ACC112 (cell line): ENCODE results near the gene EBF3.

Experiments used
- H2AFZ ChIP-seq: fragments of 200-600 bp; sonication (generic); one replicate; pipeline ENCODE4 v1.6.0; 2017; ENCODE audit warnings: antibody characterized with exemption, low read length; ENCODE audit not compliant: unreplicated experiment
- H3K27ac ChIP-seq: fragments of 200-600 bp; sonication (generic); 2 replicates; pipeline ENCODE4 v1.5.1; 2014; ENCODE audit warnings: low read depth, mild to moderate bottlenecking, antibody characterized with exemption, low read length, moderate library complexity
- H3K27me3 ChIP-seq: fragments of 200-600 bp; sonication (generic); 2 replicates; pipeline ENCODE4 v1.6.1; 2014; ENCODE audit warnings: mild to moderate bottlenecking, antibody characterized with exemption, low read length, moderate library complexity, mixed read lengths; ENCODE audit not compliant: insufficient read depth
- H3K36me3 ChIP-seq: fragments of 200-600 bp; sonication (generic); 2 replicates; pipeline ENCODE4 v1.6.1; 2016; ENCODE audit warnings: mild to moderate bottlenecking, antibody characterized with exemption, low read length, moderate library complexity, mixed read lengths; ENCODE audit not compliant: insufficient read depth
- H3K4me1 ChIP-seq: fragments of 200-600 bp; sonication (generic); one replicate; pipeline ENCODE4 v1.6.1; 2016; ENCODE audit warnings: low read length, mixed read lengths; ENCODE audit not compliant: insufficient read depth, unreplicated experiment, control insufficient read depth
- H3K4me3 ChIP-seq: fragments of 200-600 bp; sonication (generic); 2 replicates; pipeline ENCODE4 v1.5.1; 2014; ENCODE audit warnings: mild to moderate bottlenecking, low read depth, low read length
- H3K79me2 ChIP-seq: fragments of 200-600 bp; sonication (generic); one replicate; pipeline ENCODE4 v1.6.0; 2016; ENCODE audit warnings: low read length; ENCODE audit not compliant: control insufficient read depth, unreplicated experiment, insufficient read depth

EBF3 gene

GRCh38 chr10:129963641-129964501 is at the start of gene EBF3:
EBF3 (minus strand) TSS chr10:129964274; CDS start chr10:129963768, 506 bp downstream.
- peak within 1 kb of the TSS; percentile 96 for H3K4me3 ChIP-seq
- no peaks in the 10 kb centered on the region for H3K36me3 ChIP-seq
- peak within 1 kb of the TSS; percentile 86 for H2AFZ ChIP-seq
- peaks cover 40% of the 10 kb centered on the region for H3K79me2 ChIP-seq
- H3K27ac ChIP-seq: peak within 1 kb of the TSS; percentile 59
- no peaks in the 10 kb centered on the region for H3K4me1 ChIP-seq
- peaks cover 39% of the 10 kb centered on the region for H3K27me3 ChIP-seq

GRCh38 chr10:130013335-130014262 is 49.5 kb upstream of the EBF3 start:
- Histone ChIP-seq H3K79me2 (no peaks in the 10 kb centered on the region), H3K36me3 (no peaks in the 10 kb centered on the region), H3K27ac (no peak overlapping the region), H3K27me3 (peaks cover 10% of the 10 kb centered on the region; the same call in 1 of the 2 replicates), H3K4me3 (no peak overlapping the region), H2AFZ (no peak overlapping the region), H3K4me1 (peaks cover 6% of the 10 kb centered on the region)

- Histone ChIP-seq H3K27ac (no peak overlapping the region), H3K79me2 (no peaks in the 10 kb centered on the region), H3K4me1 (no peaks in the 10 kb centered on the region), H3K4me3 (no peak overlapping the region), H2AFZ (no peak overlapping the region), H3K27me3 (peaks cover 22% of the 10 kb centered on the region), H3K36me3 (no peaks in the 10 kb centered on the region)
Observed at GRCh38 chr10:130012129-130012528, 48.1 kb upstream of the EBF3 start.

- Histone ChIP-seq H3K36me3 (no peaks in the 10 kb centered on the region), H3K79me2 (no peaks in the 10 kb centered on the region), H2AFZ (no peak overlapping the region), H3K27me3 (peaks cover 37% of the 10 kb centered on the region), H3K27ac (no peak overlapping the region), H3K4me1 (no peaks in the 10 kb centered on the region), H3K4me3 (no peak overlapping the region)
Observed at GRCh38 chr10:130010653-130011052, 46.6 kb upstream of the EBF3 start.

GRCh38 chr10:130009228-130009627 is 45.2 kb upstream of the EBF3 start:
- Histone ChIP-seq H3K79me2 (no peaks in the 10 kb centered on the region), H3K27me3 (peaks cover 46% of the 10 kb centered on the region), H3K4me1 (no peaks in the 10 kb centered on the region), H3K36me3 (no peaks in the 10 kb centered on the region), H2AFZ (no peak overlapping the region), H3K4me3 (no peak overlapping the region), H3K27ac (no peak overlapping the region)

- Histone ChIP-seq H3K4me1 (no peaks in the 10 kb centered on the region), H3K36me3 (no peaks in the 10 kb centered on the region), H3K27me3 (peaks cover 55% of the 10 kb centered on the region)
Observed at GRCh38 chr10:130003787-130004613, 39.9 kb upstream of the EBF3 start.

GRCh38 chr10:130003166-130003565 is 39.1 kb upstream of the EBF3 start:
- peaks cover 47% of the 10 kb centered on the region for H3K27me3 ChIP-seq
- no peaks in the 10 kb centered on the region for H3K36me3 ChIP-seq
- no peaks in the 10 kb centered on the region for H3K79me2 ChIP-seq

More at GRCh38 chr10:130003787-130004613, 39.9 kb upstream of the EBF3 start:
- H3K79me2 ChIP-seq: no peaks in the 10 kb centered on the region
- H3K27ac ChIP-seq: no peak overlapping the region
- H3K4me3 ChIP-seq: no peak overlapping the region
- no peak overlapping the region for H2AFZ ChIP-seq

GRCh38 chr10:130002606-130003005 is 38.5 kb upstream of the EBF3 start:
- Histone ChIP-seq H3K4me1 (no peaks in the 10 kb centered on the region), H3K4me3 (no peak overlapping the region), H3K27me3 (peaks cover 50% of the 10 kb centered on the region), H3K36me3 (no peaks in the 10 kb centered on the region), H3K79me2 (no peaks in the 10 kb centered on the region), H3K27ac (no peak overlapping the region), H2AFZ (no peak overlapping the region)

More at GRCh38 chr10:130003166-130003565, 39.1 kb upstream of the EBF3 start:
- Histone ChIP-seq H2AFZ (no peak overlapping the region), H3K4me3 (no peak overlapping the region), H3K4me1 (no peaks in the 10 kb centered on the region), H3K27ac (no peak overlapping the region)

GRCh38 chr10:130000918-130001317 is 36.8 kb upstream of the EBF3 start:
- peaks cover 47% of the 10 kb centered on the region for H3K27me3 ChIP-seq
- no peaks in the 10 kb centered on the region for H3K36me3 ChIP-seq
- no peaks in the 10 kb centered on the region for H3K79me2 ChIP-seq
- no peak overlapping the region for H2AFZ ChIP-seq
- H3K4me1 ChIP-seq: no peaks in the 10 kb centered on the region
- H3K4me3 ChIP-seq: no peak overlapping the region
- H3K27ac ChIP-seq: no peak overlapping the region

GRCh38 chr10:129999140-129999539 is 35.1 kb upstream of the EBF3 start:
- Histone ChIP-seq H2AFZ (no peak overlapping the region), H3K79me2 (no peaks in the 10 kb centered on the region), H3K4me3 (no peak overlapping the region), H3K27ac (no peak overlapping the region), H3K4me1 (no peaks in the 10 kb centered on the region), H3K36me3 (no peaks in the 10 kb centered on the region), H3K27me3 (peaks cover 41% of the 10 kb centered on the region)
